Left lobe of liver (tissue), 2 donors: Measurements from ENCODE around the gene PHF21A. TPM values are rescaled to one million over a fixed set of nuclear protein-coding genes. Genes with fewer than 3 reads are reported as not detected.

Experiments used
- ATAC-seq: fragments of 200-7000 bp; cut with Tn5 transposase; one replicate; pipeline ENCODE4 v1.9.1; 2020; ENCODE audit warnings: mild to moderate bottlenecking, moderate library complexity
- DNase-seq: peaks from one replicate; pipeline ENCODE4 v3.0.0-alpha.2; 2020; ENCODE audit warnings: low spot score
- total RNA-seq: library from RNA; stranded (reverse); gene quantifications from one replicate; pipeline ENCODE4 v1.2.1, GENCODE V29; 2021
- donor health status: DM: no; HTN: no; CAD: no; lungs with moderate emphysema.
- donor health status: DM: no; HTN: yes; CAD: no.

Gene PHF21A
- 8.2 TPM for total RNA-seq

DNA sequence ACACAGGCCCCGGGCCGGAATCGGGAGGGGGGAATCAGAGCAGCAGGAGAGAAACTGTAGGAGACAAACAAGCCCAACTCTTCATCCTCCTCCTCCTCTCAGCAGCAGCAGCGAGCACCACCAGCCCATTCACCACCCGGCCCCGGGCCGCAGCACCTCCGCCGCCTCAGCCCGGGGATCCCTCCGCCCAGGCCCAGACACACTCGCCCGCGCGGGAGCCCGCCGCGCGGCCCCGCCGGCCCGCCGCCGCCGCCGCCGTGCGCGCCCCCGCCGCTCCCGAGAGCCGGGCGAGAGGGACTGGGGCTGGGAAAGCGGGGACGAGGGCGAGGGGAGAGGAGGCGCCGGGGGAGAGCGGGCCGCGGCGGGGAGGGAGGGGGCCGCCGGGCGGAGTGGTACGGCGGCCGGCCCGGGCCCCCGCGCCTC lies at the start of gene PHF21A:
TSS of gene PHF21A (minus strand) at position 154 of the 423 bp plus-strand sequence. CDS start 37,235 bp downstream, outside the sequence.
- peak; percentile 85 for ATAC-seq
- DNase-seq: peak; percentile 92

- peak; percentile 90 for ATAC-seq
- no peak for DNase-seq
Measured at GRCh38 chr11:46170797-46171196, 49.5 kb upstream of the PHF21A start.

GRCh38 chr11:46162700-46163099 lies 41.4 kb upstream of the PHF21A start:
- ATAC-seq (no peak), DNase-seq (no peak)

GRCh38 chr11:46161201-46161600 lies 39.9 kb upstream of the PHF21A start:
- no peak for DNase-seq
- no peak for ATAC-seq

GRCh38 chr11:46160100-46160499 lies 38.8 kb upstream of the PHF21A start:
- DNase-seq (no peak), ATAC-seq (no peak)

- ATAC-seq (no peak), DNase-seq (no peak)
Measured at GRCh38 chr11:46159680-46160079, 38.4 kb upstream of the PHF21A start.

- DNase-seq (no peak), ATAC-seq (no peak)
Measured at GRCh38 chr11:46149826-46150225, 28.6 kb upstream of the PHF21A start.

- ATAC-seq: no peak
- DNase-seq: no peak
Measured at GRCh38 chr11:46149342-46149741, 28.1 kb upstream of the PHF21A start.

DNA sequence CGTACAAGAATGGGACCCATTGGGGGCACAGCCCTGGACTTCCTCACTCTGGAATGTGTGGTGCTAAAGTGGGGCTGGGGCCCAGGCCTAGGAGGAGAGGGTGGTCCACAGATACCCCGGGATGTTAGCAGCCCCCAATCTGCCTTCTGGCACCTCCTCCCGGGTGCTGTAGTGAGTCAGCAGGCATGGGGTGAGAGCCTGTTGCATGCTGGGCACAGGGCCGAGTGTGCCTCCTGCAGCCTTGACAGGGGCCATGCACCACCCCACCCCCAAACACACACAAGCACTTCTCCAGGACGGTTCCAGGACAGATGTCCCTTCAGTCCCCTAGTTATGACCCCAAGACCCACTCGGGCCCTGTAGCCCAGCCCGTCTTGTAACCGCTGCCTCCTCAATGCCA lies 23.5 kb upstream of the PHF21A start:
- ATAC-seq (no peak), DNase-seq (no peak)

GRCh38 chr11:46143049-46143806 lies 22.0 kb upstream of the PHF21A start:
- no peak for DNase-seq

DNA sequence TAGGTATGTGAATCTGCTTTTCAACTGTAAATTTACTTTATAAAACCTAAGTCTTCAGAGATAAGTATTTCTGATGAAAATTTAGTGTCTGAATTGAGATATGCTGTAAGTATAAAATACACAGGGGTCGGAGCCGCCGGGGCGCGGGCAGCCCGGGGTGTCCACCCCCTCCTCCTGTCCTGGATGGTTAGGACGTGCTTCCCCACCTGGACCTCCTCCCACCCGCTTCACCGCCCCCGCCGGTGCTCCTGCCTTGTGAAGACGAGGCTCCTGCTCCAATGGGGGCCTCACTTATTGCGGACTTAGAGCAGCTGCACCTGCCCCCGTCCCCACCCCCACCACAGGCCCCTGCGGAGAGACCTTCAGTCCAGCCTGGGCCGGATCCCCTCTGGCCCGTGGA lies 21.3 kb upstream of the PHF21A start:
- ATAC-seq (no peak), DNase-seq (no peak)

More at GRCh38 chr11:46143049-46143806, 22.0 kb upstream of the PHF21A start:
- ATAC-seq: no peak

DNA sequence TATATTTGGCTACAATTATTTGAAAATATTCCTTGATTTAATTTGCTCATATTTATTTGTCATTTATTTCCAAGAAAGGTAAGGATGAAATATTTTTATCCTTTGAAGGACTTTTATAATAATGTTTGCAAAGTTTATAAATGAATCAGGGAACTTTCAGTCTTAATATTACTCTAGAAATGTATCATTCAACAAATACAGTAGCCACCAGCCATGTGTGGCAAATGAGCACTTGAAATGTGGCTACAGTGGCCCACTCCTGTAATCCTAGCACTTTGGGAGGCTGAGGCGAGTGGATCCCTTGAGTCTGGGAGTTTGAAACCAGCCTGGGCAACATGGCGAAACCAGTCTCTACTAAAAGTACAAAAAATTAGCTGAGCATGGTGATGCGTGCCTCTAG lies 20.3 kb upstream of the PHF21A start:
- DNase-seq: no peak
- ATAC-seq: no peak

GRCh38 chr11:46134540-46134939 lies 13.3 kb upstream of the PHF21A start:
- ATAC-seq (no peak), DNase-seq (no peak)

DNA sequence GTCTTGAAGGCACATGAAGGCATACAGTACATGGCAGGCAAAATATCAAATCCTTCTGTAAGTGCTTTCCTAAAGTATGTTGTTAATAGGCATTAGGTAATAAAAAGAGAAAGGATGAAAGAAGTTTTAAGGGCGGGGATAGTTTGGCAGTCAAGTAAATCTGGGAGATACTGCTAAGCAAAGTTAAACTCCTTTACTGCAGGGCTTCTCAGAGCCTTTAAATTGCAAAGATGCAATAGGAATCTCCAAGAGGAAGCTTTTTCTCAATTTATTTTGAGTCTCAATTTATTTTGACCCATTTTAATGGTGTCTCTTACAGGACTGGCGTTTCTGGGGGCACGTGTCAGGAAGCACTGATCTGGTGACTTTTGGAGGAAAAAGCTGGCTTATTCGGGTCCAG lies 12.8 kb upstream of the PHF21A start:
- ATAC-seq (no peak), DNase-seq (no peak)

DNA sequence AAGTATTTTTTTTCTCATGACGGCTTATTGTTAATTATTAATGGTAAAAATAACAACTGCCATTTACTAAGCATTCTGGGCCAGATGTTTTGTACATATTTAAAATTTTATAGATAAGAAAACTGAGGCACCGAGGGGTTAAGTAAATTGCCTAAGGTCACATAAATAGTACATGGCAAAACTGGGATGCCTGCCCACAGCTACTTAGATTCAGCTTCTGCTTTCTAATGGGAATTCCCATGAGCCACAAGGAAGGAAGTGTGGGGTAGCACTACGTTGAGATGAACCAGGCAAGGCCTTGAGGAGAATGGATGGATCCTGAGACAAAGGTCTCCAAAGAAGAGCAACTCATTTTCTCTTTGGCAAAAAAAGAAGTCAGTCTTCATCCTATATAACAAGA lies 11.9 kb upstream of the PHF21A start:
- no peak for ATAC-seq
- DNase-seq: no peak

- ATAC-seq: no peak
- DNase-seq: no peak
Measured at GRCh38 chr11:46130286-46130940, 9.2 kb upstream of the PHF21A start.

- ATAC-seq (no peak), DNase-seq (no peak)
Measured at GRCh38 chr11:46129133-46129532, 7.9 kb upstream of the PHF21A start.

GRCh38 chr11:46127150-46127638 lies 5.9 kb upstream of the PHF21A start:
- ATAC-seq (peak; percentile 90), DNase-seq (no peak)

DNA sequence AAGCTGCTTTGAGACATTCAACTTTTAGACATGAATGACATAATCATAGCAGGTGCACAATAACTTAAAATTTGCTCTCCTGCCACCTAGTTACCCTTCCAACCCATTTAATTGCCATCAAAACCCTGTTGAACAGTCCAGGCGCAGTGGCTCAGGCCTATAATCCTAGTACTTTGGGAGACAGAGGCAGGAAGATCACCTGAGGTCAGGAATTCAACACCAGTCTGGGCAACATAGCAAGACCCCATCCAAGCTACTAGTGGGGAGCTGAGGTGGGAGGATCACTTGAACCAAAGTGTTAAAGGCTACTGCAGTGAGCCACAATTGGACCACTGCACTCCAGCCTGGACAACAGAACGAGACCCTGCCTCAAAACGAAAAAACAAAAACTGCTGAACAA lies 4.0 kb upstream of the PHF21A start:
- DNase-seq (no peak), ATAC-seq (no peak)

DNA sequence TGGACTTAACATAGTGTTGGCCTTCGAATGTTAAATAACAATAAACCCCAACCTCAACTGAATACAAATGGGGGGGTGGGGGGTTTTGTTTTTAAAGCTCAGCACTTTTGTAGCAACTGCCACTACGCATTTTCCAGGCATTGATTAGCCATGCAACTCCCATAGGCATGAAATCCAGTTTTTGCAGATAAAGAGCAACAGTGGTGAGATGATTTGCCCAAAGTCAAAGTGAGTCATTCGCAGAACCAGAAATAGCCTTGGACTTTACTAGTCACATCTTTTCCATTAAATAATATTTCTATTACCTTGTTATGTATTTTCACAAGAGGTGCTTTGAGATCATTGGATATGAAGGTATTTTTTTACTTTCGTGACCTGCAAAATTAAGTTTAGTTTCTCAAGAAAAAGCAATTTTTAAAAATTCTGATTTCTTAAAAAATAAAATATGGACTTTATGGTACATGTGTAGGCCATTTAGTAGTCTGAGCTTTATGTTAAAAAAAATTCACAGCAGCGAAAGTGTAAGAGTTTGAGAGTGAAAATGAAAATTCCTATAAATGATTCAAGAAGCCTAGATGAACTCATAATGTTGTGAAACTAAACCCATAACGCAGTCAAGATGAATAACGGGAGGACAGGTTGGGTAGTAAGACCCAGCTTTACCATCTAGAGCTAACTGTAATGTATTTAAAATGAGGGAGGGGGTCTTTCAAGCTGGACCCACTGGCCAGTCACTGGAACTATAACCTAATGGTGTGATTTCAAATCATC lies 1.9 kb upstream of the PHF21A start:
- DNase-seq (no peak), ATAC-seq (no peak)

GRCh38 chr11:46121724-46122477 lies 647 bp upstream of the PHF21A start:
- peak; percentile 84 for DNase-seq
- peak; percentile 67 for ATAC-seq
